HG03354 (cell line): ENCODE measurements around the gene RAB40B.
A peak's percentile ranks its signal among the peaks of the same experiment; 100 is the strongest.

Experiments used
- ATAC-seq: cut with Tn5 transposase; IDR thresholded peaks from one replicate; pipeline ENCODE4 v1.9.1; 2021; ENCODE audit warnings: mild to moderate bottlenecking; ENCODE audit not compliant: unreplicated experiment, poor library complexity, severe bottlenecking

RAB40B gene

DNA sequence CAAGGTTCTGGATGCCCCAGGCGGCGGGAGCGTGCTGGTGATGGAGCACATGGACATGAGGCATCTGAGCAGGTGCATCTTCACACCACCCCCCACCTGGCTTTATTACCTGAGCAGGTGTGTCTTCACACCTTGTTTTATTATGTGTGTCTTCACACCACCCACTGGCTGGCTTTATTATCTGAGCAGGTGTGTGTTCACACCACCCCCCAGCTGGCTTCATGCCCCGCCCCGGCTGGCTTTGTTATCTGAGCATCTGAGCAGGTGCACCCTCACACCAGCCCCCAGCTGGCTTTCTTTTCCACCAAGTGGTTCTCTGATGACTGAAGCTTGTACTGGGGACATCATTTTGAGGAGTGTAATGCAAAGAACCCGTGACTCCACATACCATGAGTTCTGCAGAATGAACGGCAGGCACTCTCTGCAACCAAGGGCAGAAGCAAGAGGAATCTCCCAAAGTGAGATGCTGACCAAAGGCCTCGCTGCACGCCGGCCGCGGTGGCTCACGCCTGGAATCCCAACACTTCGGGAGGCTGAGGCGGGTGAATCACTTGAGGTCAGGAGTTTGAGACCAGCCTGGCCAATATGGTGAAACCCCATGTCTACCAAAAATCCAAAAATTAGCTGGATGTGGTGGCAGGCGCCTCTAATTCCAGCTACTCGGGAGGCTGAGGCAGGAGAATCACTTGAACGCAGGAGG lies 20.6 kb upstream of the RAB40B start:
- no peak for ATAC-seq

DNA sequence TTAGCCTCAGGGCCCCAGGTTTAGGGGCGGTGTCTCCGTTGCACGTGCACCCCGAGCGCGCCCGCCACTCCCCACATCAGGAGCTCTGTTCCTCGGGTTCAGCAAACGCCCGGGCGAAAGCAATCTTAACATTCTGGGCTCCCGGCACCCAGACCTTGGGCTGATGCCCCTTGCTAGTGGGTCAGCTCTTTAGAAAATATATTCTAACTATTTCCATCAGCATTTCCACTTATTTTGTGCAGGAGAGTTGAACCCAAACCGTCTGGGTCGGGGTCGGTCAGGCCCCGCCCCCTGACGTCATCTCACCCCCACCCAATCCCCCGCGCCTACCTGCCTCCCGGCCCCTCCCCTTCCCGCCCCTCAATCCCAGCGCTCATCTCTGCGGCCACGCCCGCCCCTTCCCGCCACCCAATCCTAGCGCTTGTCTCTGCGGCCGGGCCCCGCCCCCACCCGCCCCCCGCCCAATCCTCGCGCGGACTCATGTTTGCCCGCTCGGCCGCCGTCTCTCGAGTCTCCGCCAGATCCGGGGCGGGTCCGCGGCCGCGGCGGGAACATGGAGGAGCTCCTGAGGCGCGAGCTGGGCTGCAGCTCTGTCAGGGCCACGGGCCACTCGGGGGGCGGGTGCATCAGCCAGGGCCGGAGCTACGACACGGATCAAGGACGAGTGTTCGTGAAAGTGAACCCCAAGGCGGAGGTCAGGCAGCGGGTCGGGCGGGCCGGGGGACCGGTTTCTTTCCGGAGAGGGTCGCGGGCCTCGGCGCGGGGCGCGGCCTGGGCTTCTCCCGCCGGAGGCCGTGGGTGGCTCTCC lies 17.9 kb upstream of the RAB40B start, which contains the start of gene FN3KRP:
TSS of gene FN3KRP (plus strand) at position 504 of the 808 bp plus-strand sequence. CDS start at position 554, 50 bp downstream.
- ATAC-seq = peak; percentile 77

DNA sequence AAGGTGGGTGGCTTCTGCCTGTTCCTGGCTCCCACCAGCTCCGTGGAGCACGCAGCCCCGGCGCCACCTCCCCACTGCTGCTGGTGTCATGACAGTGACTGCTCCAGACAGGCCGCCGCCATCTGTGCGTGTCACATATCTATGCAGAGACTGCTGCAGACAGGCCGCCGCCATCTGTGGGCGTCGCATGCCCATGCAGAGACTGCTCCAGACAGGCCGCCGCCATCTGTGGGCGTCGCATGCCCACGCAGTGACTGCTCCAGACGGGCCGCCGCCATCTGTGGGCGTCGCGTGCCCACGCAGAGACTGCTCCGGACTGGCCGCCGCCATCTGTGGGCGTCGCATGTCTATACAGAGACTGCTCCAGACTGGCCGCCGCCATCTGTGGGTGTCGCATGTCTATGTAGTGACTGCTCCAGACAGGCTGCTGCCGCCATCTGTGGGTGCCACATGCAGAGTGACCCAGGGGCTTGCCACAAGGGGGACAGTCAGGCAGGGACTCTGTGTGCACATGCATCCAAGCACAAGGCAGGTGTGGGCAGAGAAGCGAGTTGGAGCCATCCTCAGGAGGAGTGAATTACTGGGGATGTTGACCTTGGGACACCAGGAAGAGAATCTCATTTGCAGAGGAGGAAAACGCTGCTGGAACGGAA lies 14.7 kb upstream of the RAB40B start:
- ATAC-seq = no peak

DNA sequence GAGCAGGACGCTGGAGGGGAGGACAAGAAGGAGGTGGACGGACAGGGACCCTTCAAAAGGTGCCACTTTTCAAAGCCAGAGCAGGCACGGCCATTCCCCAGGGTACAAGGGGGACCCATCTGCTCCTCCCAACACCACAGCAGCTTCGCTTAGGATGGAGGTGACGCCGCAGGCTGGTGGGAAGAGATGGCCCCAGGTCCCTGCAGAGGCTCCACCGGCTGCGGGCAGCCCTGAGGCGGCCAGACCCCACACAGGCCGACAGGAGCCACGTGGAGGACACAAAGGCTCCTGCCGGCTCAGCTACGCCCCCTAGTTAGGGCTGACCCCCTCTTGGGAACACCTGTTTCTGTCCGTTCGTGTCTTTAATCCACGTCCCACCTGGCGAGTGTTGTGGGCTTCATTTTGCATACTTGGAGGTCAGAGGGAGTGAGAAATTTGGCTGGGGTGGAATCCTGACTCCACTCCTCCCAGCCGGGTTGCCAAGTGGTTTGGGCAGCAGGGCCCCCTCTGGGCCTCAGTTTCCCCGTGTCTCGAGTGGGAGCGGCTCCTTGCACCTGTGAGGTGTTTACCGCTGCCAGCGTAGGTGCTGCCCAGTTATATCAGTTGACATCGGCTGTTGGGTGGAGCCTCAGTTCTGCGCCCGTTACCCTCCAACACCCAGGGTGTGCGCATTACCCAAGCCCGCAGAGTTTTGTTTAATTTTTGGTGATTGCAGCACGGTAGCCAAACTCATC lies 12.2 kb upstream of the RAB40B start:
- ATAC-seq = no peak

DNA sequence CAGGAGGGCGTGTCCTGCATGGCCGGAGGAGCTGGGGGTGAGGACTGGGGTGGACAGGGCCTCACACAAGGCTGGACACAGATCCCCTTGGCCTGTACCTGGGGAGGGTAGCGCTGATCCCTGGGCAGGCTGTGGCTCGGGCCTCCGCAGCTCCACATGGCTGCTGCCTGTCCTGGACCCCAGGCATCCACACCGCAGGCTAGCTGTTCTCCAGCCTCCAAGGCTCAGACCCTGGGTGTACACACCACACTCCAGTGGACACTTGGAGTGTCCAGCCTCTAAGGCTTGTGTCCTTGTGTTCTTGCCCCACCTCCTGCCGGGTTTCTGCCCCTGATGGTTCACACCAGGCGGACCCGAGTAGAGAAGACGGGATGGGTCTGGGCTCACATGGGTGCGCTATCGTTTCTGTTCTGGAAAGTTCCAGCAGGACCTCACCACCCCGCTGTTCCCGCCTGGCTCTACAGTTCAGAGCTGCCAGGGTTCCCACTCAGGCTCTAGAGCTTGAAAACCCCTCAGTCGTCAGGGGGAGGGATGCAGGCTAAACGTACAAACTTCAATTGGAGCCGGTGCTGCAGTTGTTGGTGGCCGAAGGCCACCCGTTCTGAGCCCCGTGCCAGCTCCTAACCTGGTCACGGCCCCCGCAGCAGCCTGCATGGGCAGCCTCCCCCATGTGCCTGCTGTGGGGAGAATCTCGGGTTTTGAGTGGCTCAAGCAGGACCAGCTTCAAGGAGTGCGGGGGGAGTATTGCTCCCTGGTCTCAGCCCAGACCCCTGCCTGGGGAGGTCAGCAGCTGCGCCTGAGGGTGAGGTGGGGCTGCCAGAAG lies 11.4 kb upstream of the RAB40B start:
- ATAC-seq = no peak

DNA sequence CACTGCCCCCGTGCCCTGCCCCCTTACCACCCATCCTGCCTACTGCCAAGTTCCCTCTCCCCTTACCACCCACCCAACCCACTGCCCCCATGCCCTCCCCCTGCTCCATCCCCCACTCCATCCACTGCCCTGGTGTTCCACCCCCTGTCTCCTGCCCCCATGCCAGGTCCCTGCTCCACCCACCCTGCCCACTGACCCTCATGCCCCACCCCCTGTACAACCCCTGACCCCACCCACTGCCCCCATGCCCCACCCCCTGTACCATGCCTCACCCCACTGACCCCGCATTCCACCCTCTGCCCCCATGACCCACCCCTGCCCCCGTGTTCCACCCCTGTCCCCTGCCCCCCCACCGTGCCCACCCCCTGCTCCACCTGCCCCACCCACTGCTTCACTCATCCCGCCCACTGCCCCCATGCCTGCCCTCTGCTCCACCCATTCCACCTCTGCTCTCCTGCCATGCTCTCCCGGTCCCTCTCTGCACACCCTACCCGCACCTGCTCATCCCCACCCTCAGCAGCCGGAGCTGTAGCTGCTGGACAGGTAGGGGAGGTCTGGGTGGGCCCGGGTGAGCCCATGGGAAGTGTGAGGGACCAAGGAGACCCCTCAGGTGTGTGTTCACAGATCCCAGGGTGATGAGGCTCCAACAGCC lies 10.7 kb upstream of the RAB40B start:
- ATAC-seq = no peak

DNA sequence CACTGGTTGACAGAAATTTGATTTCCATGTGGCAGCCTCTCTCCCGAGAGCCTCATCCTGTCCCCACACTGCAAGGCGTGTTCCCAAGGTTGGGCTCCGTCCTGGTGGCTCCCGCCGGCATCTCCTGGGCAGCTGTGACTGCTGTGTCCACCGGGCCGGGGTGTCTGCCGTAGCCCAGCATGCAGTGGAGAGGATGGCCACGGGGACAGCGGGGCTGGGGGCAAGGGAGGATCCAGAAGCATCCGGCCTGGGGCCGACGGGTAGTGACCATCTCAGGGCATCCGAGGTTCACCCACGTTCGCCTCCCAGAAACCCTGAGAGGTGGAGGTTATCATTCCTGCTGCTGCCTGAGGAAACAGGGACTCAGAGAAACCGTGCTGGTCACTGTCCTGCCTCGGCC lies 7.3 kb upstream of the RAB40B start:
- no peak for ATAC-seq

DNA sequence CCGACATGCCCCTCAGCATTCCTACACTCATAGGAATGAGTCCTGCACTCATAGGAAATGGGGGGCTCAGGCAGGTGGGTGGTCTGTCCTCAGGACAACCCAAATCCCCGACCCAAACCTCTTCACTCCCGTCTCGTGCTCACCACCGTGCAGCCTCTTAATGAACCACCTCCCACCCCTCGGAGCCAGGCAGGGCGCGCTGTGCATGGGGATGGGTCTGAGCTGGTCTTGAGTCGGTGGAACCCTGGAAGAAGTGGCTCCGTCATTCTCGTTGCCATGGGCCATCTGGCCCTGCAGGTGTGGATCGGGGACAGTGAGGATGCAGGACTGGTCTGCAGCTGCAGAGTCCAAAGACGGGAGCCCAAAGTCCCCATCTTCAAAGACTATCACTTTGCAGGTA lies 6.4 kb upstream of the RAB40B start:
- no peak for ATAC-seq

DNA sequence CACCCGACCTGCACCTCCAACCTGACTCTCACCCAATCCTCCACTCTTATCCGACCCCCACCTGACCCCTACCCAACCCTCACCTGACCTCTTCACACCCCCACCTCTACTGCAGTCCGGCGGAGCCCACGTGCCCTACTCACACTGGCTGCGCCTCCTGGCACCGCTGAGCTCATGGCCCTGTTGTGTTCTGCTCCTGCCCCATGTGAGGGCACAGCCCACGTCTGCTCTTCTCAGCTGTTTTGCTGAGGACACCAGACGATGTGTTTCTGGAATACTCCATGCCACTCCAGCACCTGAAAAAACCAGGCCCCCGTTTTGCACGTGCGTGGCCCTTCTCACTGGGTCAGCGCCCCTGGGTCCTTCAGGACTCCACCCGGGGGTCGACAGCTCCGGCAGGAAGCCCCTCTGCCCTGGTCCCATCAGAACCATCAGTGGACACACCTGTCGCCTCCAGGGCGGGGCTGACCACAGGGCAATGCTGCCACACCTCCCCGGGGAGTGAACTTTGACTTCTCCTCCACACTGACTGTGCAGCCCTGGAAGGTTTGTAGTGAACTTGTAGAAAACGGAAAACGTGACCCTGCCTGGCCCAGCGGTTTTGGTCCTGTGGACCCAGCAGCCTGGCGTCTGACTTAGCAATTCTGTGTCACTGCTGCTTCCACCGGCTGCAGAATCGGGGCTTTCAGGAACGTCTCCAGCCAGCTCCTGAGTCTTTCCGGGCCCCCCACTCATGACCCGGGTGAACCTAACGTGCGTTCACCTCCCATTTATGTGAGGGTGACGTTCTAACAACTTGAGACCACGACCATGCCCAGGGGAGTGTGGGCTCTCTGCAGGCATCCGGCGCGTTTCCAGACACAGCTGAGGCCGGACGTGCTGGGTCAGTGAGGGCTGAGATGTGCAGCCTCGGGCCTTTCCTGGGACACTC lies 5.7 kb upstream of the RAB40B start:
- ATAC-seq = no peak

DNA sequence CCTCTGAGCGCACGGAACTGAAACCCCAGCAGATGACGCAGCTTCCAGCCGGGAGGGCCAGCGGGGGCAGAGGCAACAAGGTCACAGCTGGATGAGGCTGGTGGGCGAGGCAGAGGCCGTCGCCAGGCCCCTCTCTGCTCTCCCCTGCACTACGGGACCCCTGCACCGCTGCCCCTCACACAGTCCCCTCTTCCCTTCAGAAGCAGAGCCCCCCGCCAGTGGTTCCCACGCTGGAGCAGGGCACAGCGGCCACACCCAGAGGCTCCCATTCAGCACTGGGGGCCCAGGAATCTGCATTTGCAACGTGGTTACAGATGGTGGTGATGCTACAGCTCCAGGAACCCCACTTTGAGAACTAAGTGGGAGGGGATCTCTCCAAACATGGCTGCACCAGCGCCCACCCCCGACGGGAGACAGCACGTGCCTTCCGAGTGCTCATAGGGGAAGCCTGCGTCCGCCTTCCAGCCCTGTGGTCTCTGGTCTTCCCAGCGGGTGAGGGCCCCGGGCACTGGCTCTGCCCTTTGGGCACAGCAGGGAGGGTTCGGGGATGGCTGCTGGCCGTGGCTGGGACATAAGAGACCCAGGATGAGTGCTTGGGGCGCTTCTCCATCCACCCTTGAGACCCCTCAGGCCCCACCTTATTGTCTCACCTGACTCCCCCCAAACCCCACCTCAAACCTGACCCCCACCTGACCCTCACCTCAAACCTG lies 4.7 kb upstream of the RAB40B start:
- no peak for ATAC-seq

DNA sequence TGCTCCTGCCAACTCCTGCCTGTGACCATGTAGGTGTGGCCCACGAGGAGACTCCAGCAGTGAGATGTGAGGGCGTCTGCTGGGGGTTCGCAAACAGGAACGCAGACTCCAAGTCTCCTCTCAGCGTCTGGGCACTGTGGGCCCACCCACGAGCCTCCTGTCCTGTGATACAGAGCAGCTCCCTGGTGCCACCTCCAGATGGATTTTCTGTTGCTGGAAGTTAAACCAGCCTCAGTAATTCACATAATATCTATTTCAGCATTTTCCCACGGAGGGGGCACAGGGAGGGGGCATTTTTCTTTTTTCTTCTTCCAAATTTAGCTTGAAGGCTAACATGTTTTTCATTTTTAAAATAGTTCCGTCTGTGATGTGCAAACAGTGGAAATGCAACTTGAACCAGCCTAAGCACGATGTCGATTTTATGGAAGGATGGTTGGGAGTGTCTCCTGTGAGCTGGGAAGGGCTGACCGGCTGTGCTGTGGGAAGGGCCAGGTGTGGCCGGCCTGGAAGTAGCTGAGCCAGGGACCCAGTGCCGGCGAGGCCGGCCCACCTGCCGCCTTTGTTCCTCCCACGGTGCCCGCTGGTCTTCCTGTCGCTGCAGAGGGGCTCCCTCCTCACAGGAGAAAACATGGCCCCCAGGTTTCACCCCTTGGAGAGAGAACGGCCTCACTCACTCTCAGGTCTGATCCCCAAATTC lies 3.9 kb upstream of the RAB40B start:
- ATAC-seq = no peak

DNA sequence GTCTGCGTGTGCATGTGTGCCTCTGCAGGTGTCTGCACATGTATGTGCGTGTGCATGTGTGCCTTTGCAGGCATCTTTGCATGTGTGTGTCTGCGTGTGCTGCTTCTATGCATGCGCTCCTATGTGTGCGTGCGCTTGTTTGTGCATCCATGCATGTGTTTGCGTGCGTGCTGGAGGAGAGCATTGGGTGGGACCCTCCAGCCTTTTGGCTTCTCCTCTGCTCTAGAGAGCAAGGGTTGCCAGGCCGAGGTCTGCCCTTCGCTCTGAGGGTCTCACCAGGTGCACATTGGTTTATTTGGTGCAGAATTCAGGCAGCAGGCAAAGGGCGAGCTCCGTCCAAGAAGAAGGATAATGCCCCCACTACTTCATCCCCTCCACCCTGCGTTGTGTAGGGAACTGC lies 1.1 kb upstream of the RAB40B start:
- no peak for ATAC-seq

DNA sequence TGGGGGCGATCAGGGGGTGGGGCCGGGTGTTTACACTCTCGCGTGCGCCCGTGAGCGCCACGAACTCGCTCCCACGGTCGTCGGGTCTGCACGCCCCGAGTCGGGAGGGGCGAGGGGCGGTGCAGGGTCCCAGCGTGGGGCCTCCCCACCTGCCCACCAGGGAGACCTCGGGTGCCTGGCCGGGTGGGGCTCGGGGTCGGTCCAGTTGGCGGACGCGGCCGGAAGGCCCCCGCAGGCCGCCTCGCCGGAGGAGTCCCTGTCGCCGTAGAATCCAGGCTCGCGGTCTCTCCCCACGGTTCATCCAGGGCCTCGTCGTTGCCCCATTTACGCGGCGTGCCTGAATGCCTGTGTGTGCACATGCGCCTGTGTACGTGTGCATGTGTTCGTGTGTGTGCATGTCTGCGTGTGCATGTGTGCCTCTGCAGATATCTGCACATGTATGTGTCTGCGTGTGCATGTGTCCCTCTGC lies 510 bp upstream of the RAB40B start:
- ATAC-seq = no peak

DNA sequence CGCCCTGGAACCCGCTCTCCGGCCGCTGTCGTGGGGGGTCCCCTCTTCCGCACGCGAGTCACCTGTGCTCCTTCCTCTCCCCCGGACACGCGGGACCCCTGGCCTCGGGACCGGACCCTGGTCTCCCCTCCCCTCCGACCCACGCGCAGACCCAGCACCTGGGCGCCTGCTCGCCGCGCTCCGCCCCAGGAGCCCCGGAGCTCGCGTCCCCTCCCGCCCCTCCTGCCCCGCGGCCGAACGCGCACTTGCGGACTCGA lies 762 bp downstream of the RAB40B start:
- ATAC-seq = no peak

DNA sequence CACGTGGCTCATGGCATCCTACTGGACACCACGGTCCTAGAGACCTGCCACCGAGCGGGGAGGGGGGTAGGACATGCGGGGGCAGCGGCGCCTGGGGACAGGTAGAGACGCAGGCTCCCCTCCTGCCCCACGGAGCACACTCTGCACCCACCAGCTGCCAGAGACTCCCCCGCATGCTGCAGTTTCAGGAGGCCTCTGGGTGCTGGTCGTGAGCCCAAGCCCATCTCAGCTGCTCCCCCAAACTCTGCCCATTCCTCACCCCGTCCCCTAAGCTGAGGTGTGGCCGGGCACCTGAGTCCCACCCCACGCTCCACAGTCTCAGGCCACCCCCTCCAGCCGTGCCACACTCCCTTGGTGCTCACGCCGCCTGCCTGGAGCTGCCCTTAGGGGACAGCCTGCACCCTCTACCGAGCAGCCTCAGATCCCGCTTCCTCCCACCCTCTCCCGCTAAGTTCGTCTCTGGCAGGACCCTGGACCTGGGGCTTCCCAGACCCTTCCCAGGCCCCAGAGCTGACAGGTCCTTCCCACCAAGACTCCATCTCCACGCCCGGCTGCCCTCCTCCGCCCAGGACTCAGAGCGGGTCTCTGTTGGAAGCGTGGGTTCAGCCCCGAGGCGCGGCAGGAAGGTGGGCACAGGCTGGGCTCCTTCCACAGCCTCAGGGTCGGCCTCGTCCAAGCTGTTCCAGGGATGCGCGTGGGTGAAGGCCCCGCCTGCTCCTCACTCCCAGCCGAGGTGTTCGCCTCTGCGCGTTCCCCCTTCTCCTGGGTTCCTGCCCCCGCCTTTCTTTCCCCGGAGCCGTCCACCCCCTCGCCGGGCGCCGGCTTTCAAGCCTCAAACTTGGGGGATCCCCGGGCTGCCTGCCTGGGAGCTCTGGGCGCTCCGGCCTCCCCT lies 1.3 kb downstream of the RAB40B start:
- no peak for ATAC-seq

DNA sequence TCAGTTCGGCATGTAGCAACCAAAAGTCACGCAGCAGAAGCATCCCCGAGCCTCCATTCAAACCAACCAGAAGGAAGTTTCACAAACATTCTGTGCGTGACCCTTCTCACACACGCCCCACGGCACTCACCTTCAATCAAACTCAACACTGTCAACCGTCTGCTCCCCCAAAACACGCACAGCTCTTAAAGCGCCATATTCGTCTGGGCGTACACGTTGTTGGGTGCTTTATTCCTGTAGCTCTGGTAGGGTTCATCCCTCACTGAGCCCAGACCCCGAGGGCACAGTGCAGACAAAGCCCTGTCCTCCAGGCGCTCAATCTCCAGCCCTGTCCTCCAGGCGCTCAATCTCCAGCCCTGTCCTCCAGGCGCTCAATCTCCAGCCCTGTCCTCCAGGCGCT lies 2.2 kb downstream of the RAB40B start:
- ATAC-seq = no peak
